GM18508 (cell line): ENCODE results near the gene G2E3.

Source experiments
- ATAC-seq: cut with Tn5 transposase; IDR thresholded peaks from one replicate; pipeline ENCODE4 v1.9.1; 2021; ENCODE audit warnings: moderate number of reproducible peaks; ENCODE audit not compliant: insufficient read depth, unreplicated experiment

Gene G2E3

DNA sequence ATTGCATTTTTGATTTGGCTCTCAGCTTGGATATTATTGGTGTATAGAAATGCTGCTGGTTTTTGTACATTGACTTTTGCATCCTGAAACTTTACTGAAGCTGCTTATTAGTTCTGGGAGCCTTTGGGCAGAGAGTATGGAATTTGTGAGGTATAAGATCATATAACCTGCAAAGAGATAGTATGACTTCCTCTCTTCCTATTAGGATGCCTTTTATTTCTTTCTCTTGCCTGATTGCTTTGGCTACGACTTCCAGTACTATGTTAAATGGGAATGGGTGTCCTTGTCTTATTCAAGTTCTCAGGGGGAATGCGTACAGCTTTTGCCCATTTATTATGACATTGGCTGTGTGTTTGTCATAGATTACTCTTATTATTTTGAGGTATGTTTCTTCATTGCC, 86.6 kb downstream of the G2E3 start:
- no peak for ATAC-seq

DNA sequence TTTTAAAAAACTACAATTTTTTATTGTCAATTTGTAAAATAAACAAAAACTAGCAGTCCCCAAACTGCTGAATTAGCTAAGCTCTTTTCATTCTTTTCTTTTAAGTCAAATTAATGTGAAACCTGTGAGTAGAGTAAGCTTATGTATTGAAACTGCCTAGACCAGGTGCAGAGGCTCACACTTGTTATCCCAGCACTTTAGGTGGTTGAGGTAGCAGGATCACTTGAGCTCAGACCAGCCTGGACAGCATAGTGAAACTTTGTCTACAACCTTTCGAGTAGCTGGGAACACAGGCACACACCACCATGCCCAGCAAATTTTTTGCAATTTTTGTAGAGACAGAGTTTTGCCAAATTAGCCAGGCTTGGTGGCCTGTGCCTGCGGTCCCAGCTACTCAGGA, 89.5 kb downstream of the G2E3 start:
- no peak for ATAC-seq

DNA sequence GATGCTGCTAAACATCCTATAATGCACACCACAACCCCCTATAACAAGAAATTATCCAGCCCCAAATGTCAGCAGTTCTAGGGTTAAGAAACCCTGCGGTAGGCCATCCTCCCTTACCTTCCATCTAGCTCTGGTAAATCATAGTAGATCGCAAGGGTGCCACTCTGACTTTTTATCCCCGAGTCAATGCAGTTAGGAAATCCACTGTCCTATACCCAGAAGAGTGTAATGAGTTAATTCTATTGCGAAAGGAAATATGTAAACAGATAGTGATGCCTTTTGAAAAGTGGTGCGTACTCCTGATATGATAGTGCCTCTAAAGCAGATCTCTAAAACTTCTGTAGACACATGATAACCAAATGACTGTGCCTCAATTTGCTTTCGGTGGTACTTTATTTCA, 93.0 kb downstream of the G2E3 start:
- no peak for ATAC-seq

DNA sequence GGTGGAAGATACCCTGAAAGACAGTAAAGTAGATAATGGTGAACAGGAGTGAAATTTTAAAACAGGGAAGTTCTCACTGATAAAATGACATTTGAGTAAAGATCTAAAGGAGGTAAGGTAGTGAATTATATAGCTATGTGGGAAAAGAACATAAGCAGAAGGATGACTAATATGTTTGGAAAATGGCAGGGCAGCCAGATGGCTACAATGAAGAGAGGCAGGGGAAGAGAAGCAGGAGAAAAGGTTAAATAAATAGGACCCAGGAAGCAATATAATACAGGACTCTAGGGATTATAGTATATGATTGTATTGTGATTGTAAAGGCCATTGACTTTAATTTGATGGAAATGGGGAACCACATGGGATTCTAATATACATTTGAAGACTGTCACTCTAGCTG, 96.2 kb downstream of the G2E3 start:
- ATAC-seq = no peak

DNA sequence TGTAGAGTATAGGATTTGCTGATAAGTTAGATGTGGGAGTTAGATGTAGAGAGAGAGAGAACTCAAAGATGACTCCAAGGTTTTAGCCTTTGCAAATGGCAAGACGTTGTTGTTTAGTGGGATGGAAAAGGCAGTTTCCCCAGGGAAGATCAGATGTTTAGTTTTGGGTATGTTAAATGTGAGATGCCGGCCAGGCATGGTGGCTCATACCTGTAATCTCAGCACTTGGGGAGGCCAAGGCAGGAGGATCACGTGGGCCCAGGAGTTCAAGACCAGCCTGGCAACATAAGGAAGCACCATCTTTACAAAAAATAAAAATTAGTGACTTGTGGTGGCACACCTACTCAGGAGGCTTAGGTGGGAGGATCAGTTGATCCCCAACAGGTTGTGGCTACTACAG, 96.7 kb downstream of the G2E3 start:
- no peak for ATAC-seq

DNA sequence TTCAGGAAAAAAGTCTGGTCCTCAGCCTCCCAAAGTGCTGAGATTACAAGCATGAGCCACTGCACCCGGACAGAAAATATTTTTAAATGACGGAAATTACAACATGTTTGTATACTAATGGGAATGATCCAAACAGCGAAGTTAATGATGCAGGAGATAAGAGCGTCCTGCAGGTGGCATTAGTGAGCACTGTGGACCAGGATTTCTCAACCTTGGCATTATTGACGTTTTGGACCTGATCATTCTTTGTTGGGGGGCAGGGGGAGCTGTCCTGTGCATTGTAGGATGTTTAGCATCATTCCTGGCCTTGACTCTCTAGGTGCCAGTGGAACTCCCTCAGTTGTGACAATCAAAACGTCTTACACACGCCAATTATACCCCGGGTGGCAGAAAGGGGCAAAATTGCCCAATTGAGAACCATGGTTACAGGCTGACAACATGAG, 97.3 kb downstream of the G2E3 start:
- ATAC-seq = no peak

DNA sequence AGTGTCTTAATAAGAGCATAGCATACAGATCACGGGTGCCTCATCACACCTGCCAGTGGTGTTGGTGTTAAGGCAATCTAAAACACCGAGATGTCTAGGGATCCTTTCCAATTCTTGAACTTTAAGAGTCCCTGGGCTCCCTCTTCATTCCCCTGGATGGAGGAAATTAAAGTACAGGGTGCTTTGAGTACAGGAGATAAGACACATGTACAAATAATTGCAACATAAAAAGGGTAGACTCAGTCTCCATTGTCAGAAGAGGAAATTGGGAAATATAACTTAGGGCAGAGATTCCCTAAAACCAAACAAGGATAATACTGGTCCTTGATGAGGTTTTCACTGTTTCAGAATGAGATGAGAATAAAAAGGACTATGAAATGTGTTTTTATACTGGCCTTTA, 98.1 kb downstream of the G2E3 start:
- ATAC-seq = no peak

DNA sequence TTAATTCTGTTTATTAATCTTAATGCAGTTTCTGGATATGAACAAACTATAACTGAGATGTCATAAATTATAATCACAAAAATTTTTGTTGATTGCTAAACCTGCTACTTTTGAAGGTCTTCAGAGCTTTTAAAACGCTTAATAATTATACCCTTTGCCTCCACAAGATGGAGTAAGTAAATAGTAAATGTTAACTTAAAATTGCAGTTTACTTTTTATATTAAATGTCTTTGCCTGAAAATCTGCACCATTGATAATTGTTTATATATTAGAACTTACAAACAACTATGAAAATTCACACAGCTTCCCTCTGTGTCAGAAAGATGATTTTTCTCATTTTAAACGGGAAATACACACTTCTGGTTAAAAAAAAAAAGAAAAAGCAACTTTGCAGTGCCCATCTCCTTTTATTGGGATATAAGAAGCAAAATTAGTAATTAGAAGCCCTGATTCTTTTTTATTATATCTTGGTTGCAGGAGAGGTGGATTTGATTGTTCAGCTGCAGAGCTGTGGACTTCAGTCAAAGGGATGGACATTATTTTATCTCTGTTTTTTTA, 98.7 kb downstream of the G2E3 start:
- no peak for ATAC-seq

DNA sequence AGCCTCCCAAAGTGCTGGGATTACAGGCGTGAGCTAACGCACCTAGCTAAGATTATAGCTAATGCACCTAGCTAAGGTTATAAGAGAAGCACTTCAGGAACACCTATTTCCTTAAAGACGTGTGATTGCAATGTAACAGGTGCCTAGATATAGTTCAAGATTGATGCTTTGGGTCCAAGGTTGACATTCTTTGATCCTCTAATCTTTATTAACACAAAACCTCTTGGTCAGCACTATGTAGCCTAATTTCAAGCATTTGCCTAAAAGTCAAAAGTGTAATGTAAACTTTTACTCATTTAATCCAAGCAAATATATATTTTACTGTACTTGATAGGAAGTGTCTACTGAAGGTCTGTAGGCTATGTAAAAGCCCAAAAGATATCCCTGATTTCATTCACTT, 99.7 kb downstream of the G2E3 start:
- no peak for ATAC-seq

DNA sequence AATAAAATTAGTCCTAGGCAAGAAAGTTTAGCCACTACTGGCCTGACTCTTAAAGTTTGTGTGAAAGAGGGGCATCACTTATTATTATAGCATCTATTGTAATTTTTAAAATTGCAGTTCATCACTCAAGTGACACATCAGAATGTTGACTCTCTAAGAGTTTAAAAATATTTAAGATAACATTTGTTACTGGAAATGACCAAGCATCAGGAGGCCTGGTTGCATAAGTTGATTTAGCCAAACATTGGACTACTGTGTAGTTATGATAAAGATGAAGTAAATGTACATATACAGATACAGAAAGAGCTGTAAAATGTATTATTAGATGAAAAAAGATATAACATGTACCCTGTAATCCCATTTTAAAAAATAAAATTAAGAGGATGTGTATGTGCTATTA, 110.6 kb downstream of the G2E3 start:
- no peak for ATAC-seq
